GDM1 (cell line): Measurements from ENCODE around the gene EIF5B.

Experiments used
- DNase-seq: peaks from one replicate; lab custom pipeline; 2025; lab: John Stamatoyannopoulos, UW

EIF5B gene

GRCh38 chr2:99406137-99406536 lies 68.9 kb downstream of the EIF5B start:
- no peak for DNase-seq

- no peak for DNase-seq
Observed at GRCh38 chr2:99410276-99410675, 73.1 kb downstream of the EIF5B start.

DNA sequence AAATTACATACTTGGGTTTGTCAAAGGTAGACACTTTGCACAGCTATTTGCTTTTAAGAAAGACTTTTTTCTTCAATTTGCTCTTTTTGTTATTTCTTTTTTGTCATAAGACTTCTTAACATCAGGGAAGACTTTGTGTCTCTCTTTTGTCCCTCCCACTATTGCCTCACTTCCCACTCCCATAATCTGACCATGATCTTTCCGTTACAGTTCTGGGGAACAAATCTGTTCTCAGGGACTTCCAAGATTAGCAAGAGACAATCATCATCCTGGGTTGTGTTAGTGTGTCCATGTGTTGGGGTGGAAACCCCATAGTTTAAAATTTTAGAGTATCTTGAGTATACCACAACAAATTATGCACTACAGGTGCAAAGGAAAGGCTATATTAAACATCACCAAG lies 77.4 kb downstream of the EIF5B start:
- DNase-seq = no peak

- no peak for DNase-seq
Observed at GRCh38 chr2:99417396-99417795, 80.2 kb downstream of the EIF5B start.

DNA sequence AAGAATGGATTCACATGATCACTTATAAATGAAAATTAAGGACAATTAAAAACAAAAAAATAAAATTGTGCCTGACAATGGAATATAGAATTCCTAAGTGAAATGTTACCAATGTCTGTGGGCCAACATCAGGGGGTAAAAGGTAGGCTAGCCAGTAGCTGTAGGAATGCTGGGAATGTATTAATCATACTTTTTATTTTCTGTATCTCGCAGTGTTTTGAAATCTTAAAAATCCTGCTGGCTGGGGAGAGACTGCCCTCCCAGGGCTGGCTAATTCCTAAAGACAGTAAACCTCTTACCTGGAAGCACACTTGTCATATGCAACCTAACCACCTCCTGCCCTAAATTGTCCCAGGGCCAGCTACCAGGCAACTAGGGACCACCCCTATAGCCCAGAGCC lies 82.8 kb downstream of the EIF5B start:
- no peak for DNase-seq

DNA sequence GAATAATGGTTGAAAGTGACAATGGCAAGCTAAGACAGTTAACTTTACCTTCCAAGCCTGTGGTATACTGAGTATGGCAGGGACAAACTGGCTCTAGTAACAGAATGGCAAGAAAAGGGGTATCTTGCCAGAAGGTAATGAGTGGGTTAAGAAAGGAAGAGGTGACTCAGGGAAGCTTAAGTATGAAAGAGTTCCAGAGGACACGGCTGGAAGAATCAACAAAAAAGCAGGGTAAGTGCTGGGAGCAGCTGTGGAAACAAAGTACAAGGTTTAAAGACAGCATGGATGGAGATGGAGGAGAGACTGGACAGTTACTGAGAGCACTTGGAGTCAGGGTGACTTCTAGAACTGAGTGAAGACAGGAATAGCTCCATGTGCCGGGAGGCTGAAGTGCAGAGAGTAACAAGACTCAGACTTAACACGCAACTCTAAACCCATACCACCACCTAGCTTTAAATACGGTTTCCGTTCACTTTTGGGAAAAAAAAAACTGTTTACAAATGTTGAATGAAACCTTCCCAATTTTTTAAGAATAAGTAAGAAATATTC lies 83.6 kb downstream of the EIF5B start:
- DNase-seq = no peak

DNA sequence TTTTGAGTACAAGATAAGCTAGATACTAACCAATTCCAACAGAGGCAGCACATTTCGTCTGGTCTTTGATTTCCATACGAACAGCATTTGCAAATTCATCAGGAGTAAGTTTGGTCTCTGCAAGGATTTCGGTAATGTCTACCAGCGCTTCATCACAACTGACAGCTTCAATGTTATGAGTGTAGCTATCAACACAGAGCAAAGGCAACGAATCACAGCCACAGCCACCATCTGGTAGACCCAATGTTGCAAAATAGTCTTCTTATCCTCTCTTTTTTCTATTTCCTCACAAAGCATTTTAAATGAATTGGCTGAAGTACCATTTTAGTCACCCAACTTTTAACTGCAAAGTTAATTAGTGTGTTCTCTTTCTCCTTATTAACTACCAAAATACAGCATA lies 84.3 kb downstream of the EIF5B start:
- DNase-seq = no peak

GRCh38 chr2:99422599-99422998 lies 85.4 kb downstream of the EIF5B start:
- DNase-seq = no peak

DNA sequence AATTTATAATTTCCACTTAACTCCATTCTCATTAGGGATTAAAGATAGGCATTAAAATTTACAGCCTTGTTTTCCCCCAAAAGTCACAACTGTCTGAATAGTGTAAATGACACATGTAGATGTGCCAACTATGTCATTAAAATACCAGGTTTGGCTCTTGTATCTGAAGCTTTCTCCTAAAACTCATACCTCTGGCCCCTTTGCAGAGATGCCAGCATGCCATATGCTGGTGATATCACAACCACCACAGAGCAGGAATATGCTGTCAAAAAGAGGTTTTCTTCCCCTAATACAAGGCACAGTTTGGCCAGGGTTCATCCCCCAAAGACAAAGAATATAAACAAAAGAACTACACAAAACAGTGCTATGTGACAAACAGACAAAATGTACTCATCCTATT lies 87.2 kb downstream of the EIF5B start:
- DNase-seq = no peak

DNA sequence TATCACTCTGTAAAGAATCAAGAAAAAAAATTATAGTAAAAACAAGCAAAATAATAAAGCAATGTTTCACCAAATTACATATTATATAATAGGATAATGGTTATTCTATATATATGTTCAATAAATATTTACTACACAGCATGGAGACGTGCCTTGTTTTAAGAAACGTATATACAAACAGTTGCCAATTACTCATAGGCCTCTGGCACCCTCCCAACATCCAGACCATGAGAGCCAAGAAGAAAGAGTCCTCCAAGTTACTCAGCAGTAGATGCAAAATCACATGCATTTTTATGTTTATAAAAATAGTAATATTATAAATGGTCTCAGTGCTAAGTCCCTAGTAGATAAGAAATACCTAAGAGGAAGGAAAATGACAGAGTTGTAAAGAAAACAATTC lies 87.8 kb downstream of the EIF5B start:
- DNase-seq = no peak

GRCh38 chr2:99430614-99431291 lies 93.6 kb downstream of the EIF5B start:
- no peak for DNase-seq

GRCh38 chr2:99431587-99432275 lies 94.5 kb downstream of the EIF5B start:
- no peak for DNase-seq

- no peak for DNase-seq
Observed at GRCh38 chr2:99433340-99433739, 96.2 kb downstream of the EIF5B start.

DNA sequence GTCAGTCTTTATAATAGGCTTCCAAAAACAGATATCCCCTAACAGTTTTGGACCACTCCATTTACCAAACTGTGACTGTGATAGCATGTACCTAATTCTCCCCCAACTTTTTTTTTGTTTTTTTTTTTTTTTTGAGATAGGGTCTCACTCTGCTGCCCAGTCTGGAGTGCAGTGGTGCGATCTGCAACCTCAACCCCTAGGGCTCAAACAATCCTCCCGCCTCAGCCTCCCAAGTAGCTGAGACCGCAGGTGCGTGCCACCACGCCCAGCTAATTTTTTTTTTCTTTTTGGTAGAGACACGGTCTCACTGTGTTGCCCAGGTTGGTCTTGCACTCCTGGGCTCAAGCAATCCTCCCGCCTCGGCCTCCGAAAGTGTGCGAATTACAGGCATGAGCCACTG lies 99.7 kb downstream of the EIF5B start:
- DNase-seq = no peak

- DNase-seq = no peak
Observed at GRCh38 chr2:99439971-99440505, 102.8 kb downstream of the EIF5B start.

GRCh38 chr2:99442837-99443236 lies 105.6 kb downstream of the EIF5B start:
- DNase-seq = no peak

DNA sequence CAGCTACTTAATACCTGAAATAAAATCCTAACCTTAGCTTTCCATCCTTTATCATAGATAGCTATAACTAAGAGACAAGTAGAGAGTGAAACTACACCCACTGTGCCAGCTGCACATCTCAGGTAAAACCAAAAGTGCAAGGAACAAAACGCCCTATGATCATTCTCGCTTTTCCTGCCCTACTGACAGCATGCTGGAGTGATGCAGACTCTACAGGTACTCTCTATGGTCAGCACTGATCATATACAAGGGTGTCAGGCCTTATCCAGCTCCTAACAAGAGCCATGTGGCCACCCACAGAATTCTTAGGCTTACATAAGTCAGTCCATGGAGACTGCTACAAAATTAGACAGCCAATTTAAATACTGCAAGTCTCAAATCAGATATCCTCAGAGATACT lies 107.0 kb downstream of the EIF5B start:
- DNase-seq = no peak

- DNase-seq = no peak
Observed at GRCh38 chr2:99445065-99445464, 107.9 kb downstream of the EIF5B start.

- DNase-seq = no peak
Observed at GRCh38 chr2:99448556-99448955, 111.4 kb downstream of the EIF5B start.

GRCh38 chr2:99450199-99450598 lies 113.0 kb downstream of the EIF5B start:
- no peak for DNase-seq
